A673 (cell line): ENCODE measurements around the gene SLC7A10. TPM values are rescaled to one million over a fixed set of nuclear protein-coding genes. Genes with fewer than 3 reads are reported as not detected.

Experiments used
- BruUV-seq: library from RNA; stranded (reverse); fragments of 400-500 nt; replicated peaks from 2 replicates; lab custom pipeline; 2021; lab: Mats Ljungman, UMichigan
- CTCF ChIA-PET: fragments of 300-600 bp; sonication (Branson Sonifier 250); formaldehyde crosslinking; loops from one replicate; lab custom pipeline; 2022; ENCODE audit warnings: antibody characterized with exemption; lab: Charles Lee
- POLR2A ChIA-PET: fragments of 300-600 bp; sonication (Branson Sonifier 250); formaldehyde crosslinking; loops from one replicate; lab custom pipeline; 2022; ENCODE audit warnings: antibody characterized with exemption; ENCODE audit not compliant: low non-redundant PET; lab: Charles Lee
- DNase-seq: peaks from one replicate; pipeline ENCODE4 v3.0.0-alpha.2; 2015; ENCODE audit warnings: low spot score
- H3K27ac ChIP-seq: fragments of 200-600 bp; sonication (generic); 2 replicates; pipeline ENCODE4 v1.5.1; 2016; ENCODE audit warnings: mixed run types, low read depth, mild to moderate bottlenecking, mixed read lengths, antibody characterized with exemption, low read length; ENCODE audit not compliant: poor library complexity, severe bottlenecking
- H3K27me3 ChIP-seq: fragments of 200-600 bp; sonication (generic); replicated peaks from 2 replicates; pipeline ENCODE4 v1.6.1; 2017; ENCODE audit warnings: mixed run types, low read depth, mild to moderate bottlenecking, mixed read lengths, antibody characterized with exemption, low read length; ENCODE audit not compliant: insufficient read depth, poor library complexity
- H3K36me3 ChIP-seq: fragments of 200-600 bp; sonication (generic); 2 replicates; pipeline ENCODE4 v1.6.1; 2016; ENCODE audit warnings: mixed run types, mild to moderate bottlenecking, mixed read lengths, antibody characterized with exemption, low read length; ENCODE audit not compliant: insufficient read depth, poor library complexity, severe bottlenecking
- H3K4me1 ChIP-seq: fragments of 200-600 bp; sonication (generic); 2 replicates; pipeline ENCODE4 v1.6.1; 2017; ENCODE audit warnings: mixed run types, mild to moderate bottlenecking, mixed read lengths, antibody characterized with exemption, low read length; ENCODE audit not compliant: insufficient read depth, poor library complexity, severe bottlenecking
- H3K4me3 ChIP-seq: fragments of 200-600 bp; sonication (generic); 2 replicates; pipeline ENCODE4 v1.5.1; 2016; ENCODE audit warnings: low read depth, mixed run types, mild to moderate bottlenecking, mixed read lengths, low read length; ENCODE audit not compliant: poor library complexity, severe bottlenecking
- H3K9me3 ChIP-seq: fragments of 200-600 bp; sonication (generic); 2 replicates; pipeline ENCODE4 v1.6.1; 2016; ENCODE audit warnings: mixed run types, low read depth, mild to moderate bottlenecking, mixed read lengths, antibody characterized with exemption, low read length; ENCODE audit not compliant: poor library complexity, severe bottlenecking
- CTCF ChIP-seq: fragments of 300-800, 200-600 bp; sonication (generic); conservative IDR thresholded peaks from 2 replicates; pipeline ENCODE4 v1.5.1; 2017; ENCODE audit warnings: low read depth, mild to moderate bottlenecking, antibody characterized with exemption, low read length, moderate library complexity, mixed read lengths
- EZH2 ChIP-seq: fragments of 200-600 bp; sonication (generic); IDR thresholded peaks from 2 replicates; pipeline ENCODE4 v1.6.1; 2017; ENCODE audit warnings: borderline replicate concordance, low read depth, mild to moderate bottlenecking, mixed read lengths, antibody characterized with exemption, low read length; ENCODE audit not compliant: poor library complexity, severe bottlenecking
- intact Hi-C: fragments of 100-400 bp; cut with micrococcal nuclease; formaldehyde crosslinking; loops from one replicate; pipeline ENCODE4 v1.10.0; 2022; ENCODE audit not compliant: unreplicated experiment
- total RNA-seq: library from RNA; stranded (reverse); gene quantifications from 2 replicates; pipeline ENCODE4 v1.2.3, GENCODE V29; 2021

Gene SLC7A10
- total RNA-seq, 1 experiment from 2014 or later = 0.17 TPM

- CTCF ChIA-PET = no interaction called here
- TF ChIP-seq EZH2 (no peak), CTCF (no peak)
Measured at GRCh38 chr19:33232656-33233055, 7.0 kb upstream of the SLC7A10 start.

DNA sequence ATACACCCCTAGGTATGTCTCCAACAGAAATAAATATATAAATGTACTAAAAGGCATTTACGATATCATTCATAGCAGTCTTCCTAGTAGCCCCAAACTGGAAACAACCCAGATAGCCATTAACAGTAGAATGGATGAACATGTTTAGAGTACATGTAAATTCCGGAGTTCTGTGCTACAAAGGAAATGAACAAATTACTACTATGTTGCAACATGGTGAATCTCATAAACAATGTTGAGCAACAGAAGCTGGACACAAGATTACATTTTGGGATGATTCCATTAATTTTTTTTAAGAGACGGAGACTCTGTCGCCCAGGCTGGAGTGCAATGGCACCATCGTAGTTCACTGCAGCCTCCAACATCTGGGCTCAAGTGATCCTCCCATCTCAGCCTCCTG lies 5.9 kb upstream of the SLC7A10 start:
- no TSS peak for BruUV-seq
- Histone ChIP-seq H3K36me3 (no peaks in the 10 kb centered on the region), H3K4me3 (no peak overlapping the region), H3K27ac (no peak overlapping the region), H3K9me3 (peaks cover 19% of the 10 kb centered on the region), H3K27me3 (peaks cover 23% of the 10 kb centered on the region), H3K4me1 (no peaks in the 10 kb centered on the region)
- CTCF ChIA-PET = no interaction called here
- intact Hi-C loops = no loop called here
- POLR2A ChIA-PET = no interaction called here
- no peak for DNase-seq
- TF ChIP-seq EZH2 (no peak), CTCF (no peak)

More at GRCh38 chr19:33232656-33233055, 7.0 kb upstream of the SLC7A10 start:
- Histone ChIP-seq H3K27ac (no peak overlapping the region), H3K36me3 (no peaks in the 10 kb centered on the region), H3K4me1 (no peaks in the 10 kb centered on the region), H3K27me3 (peaks cover 11% of the 10 kb centered on the region), H3K9me3 (peaks cover 13% of the 10 kb centered on the region), H3K4me3 (no peak overlapping the region)
- no TSS peak for BruUV-seq
- POLR2A ChIA-PET = no interaction called here
- no peak for DNase-seq
- intact Hi-C loops = no loop called here

GRCh38 chr19:33229962-33230361 lies 4.3 kb upstream of the SLC7A10 start:
- Histone ChIP-seq H3K27ac (no peak overlapping the region), H3K4me3 (no peak overlapping the region), H3K9me3 (peaks cover 19% of the 10 kb centered on the region), H3K36me3 (no peaks in the 10 kb centered on the region), H3K4me1 (no peaks in the 10 kb centered on the region), H3K27me3 (peaks cover 38% of the 10 kb centered on the region)
- intact Hi-C loops = no loop called here
- no TSS peak for BruUV-seq
- POLR2A ChIA-PET = no interaction called here
- CTCF ChIA-PET = no interaction called here
- no peak for TF ChIP-seq EZH2
- no peak for TF ChIP-seq CTCF
- DNase-seq = no peak
